MV-4-11 (cell line): ENCODE data around the gene ZNF302.

Source experiments
- DNase-seq: peaks from one replicate; lab custom pipeline; 2025; lab: John Stamatoyannopoulos, UW

Gene ZNF302

DNA sequence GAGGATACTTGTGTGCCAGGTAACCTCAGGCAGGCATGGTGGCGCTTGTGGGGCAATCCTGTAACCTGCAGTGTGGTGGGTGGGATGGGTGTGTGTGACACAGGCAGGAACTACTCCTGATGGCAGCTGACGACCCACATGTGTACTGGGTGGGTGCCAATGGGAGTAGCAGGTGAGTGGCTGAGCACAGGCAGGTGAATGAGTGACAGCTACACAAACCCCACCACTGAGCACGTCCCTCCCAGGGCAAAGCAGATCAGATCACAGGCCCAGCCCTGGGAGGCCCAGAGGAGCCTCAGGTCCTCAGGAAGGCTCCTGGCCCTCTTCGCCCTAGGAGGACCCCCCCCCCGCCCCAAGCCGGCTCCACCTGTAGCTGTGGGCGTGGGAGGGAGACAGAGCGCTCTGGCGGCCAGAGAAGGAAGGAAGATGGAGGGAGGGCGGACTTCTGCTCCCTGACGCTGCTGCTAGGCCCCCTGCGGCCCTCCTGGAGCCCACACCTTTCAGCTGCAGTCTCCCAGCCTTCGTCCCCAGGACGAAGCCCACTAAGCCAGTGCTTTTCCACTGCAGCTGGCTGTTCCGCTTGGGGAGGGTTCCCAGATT lies 55.2 kb downstream of the ZNF302 start:
- DNase-seq, result no peak

DNA sequence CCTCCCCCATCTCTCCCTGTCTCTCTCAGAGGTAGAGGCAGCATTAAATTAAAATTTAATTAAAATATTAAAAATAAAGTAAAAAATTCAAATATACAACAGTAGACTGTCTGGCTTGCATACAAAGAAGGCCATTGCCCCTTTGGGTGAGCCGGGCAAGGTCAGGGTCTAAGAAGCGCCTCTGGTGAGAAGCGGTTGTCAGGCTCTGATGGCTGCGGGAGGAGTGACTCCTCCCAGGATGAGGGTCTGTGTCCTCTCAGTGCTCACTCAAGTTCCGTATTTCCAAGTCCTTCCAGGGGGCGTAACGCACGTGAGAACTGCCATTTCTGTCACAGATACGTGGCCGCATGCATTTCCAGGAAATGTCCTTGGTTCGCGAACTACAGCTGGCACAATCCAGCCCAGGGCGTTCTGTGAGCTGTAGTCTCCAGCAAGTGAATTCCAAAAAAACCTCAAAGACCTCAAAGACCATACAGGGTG lies 55.8 kb downstream of the ZNF302 start:
- peak; percentile 93 for DNase-seq

DNA sequence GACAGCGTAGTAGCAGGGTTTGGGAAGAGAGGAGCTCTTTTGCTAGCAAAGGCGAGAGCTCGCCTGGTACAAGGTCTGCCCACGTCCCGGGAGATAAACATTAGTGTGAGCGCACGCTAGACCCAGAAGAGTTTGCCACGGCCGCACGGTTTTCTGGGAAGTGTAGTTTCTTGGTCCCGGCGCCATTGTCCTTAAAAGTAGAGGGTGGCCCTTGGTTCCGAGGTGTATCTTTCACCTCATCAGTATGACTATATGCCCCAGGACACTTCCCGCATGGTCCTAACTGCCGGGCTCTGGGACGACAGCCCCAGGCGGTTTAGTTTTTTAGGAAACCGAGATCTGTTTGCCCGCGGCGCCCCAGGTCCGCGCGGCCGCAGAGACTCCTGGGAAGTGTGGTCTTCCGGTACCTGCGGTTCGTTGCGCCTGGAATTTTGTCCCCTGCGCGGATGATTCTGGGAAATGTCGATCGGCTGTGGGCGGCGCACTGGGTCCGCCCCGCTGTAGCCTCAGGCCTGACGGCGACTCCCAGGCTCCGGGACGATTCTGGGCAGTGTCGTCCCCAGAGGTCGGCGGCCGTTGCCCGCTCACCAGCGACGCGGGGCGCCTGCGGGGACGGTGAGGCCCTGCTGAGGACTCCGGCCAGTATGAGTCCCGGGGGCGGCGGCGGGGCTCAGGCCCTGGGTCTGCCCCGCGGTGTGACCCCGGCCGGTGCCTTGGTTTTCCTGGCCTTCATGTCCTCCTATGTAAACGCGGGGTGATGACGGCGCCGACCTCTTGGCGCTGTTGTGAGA lies 56.5 kb downstream of the ZNF302 start, which contains the start of gene ZNF181:
Gene ZNF181, plus strand, starts transcription at position 498 of the 791 bp plus-strand sequence. CDS start 795 bp downstream, outside the sequence.
- peak; percentile 94 for DNase-seq

DNA sequence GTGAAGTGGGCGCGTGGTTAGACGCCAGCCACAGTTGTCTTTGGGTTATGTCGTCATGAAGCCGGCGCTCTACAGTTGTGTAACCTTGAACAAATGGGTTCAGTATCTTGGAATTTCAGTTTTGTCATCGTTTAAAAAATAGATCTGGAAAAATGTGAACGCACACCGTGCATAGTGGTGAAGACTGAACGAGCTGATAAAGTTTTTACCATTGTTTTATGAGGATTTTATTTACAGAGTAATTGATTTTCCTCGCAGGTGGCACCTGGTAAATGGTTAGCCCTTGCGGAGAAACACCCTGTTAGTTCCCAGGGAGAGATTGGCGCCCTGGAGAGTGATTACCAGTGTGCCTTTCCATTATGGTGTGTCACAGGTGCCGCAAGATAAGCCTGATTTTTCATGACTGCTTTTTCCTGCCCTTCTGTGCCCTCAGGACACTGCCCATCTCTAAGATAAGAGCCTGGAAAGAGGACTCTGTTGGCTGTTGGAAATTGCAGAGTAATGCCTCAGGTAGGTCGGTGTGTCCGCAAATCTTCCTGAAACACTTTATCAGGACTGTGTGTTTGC lies 57.1 kb downstream of the ZNF302 start:
- peak; percentile 83 for DNase-seq
